ENCODE data around the gene FTO.

GRCh38 chr16:53968454-53968853 lies 264.5 kb downstream of the FTO start:
- no peak for TF ChIP-seq CTCF (IDR thresholded peaks at IDR 0.05; ENCODE audit: low read length)
- no peak for TF ChIP-seq EZH2 (optimal IDR thresholded peaks at IDR 0.05; ENCODE audit: low read depth, low read length)
- no peak for TF ChIP-seq EZH2phosphoT487 (IDR thresholded peaks at IDR 0.05; ENCODE audit: low read length)
